Neural cell (in vitro differentiated cells): Measurements from ENCODE around the gene EEF1AKMT2. TPM values are rescaled to one million over a fixed set of nuclear protein-coding genes. Genes with fewer than 3 reads are reported as not detected.

Experiments used
- H2AFZ ChIP-seq: fragments of 200-600, 300-800 bp; sonication (generic), shearing (Covaris generic); 2 replicates; pipeline ENCODE4 v1.6.0; 2014; ENCODE audit warnings: low read depth, mild to moderate bottlenecking, antibody characterized with exemption, low read length, moderate library complexity
- H3F3A ChIP-seq: fragments of 200-600 bp; shearing (Covaris generic); 2 replicates; pipeline ENCODE4 v1.6.1; 2016; ENCODE audit warnings: mild to moderate bottlenecking, moderate library complexity, mixed read lengths, antibody characterized with exemption, low read length; ENCODE audit not compliant: insufficient read depth, poor library complexity, severe bottlenecking
- H3K27ac ChIP-seq: fragments of 200-600, 300-800 bp; sonication (generic), shearing (Covaris generic); 2 replicates; pipeline ENCODE4 v1.5.1; 2014; ENCODE audit warnings: mild to moderate bottlenecking, low read length, moderate library complexity
- H3K27me3 ChIP-seq: fragments of 300-800, 200-600 bp; sonication (generic), shearing (Covaris generic); 2 replicates; pipeline ENCODE4 v1.6.0; 2014; ENCODE audit warnings: mild to moderate bottlenecking, low read depth, low read length, moderate library complexity; ENCODE audit not compliant: insufficient read depth
- H3K36me3 ChIP-seq: fragments of 300-800, 200-600 bp; sonication (generic), shearing (Covaris generic); 2 replicates; pipeline ENCODE4 v1.5.1; 2014; ENCODE audit warnings: mild to moderate bottlenecking, antibody characterized with exemption, low read length, moderate library complexity; ENCODE audit not compliant: insufficient read depth
- H3K4me2 ChIP-seq: fragments of 300-800, 200-600 bp; sonication (generic), shearing (Covaris generic); 2 replicates; pipeline ENCODE4 v1.6.0; 2014; ENCODE audit warnings: mild to moderate bottlenecking, low read length
- H3K4me3 ChIP-seq: fragments of 300-800, 200-600 bp; sonication (generic), shearing (Covaris generic); 2 replicates; pipeline ENCODE4 v1.5.1; 2014; ENCODE audit warnings: mild to moderate bottlenecking, low read length, moderate library complexity
- H3K79me2 ChIP-seq: fragments of 200-600 bp; shearing (Covaris generic); replicated peaks from 2 replicates; pipeline ENCODE4 v1.6.0; 2014; ENCODE audit warnings: mild to moderate bottlenecking, low read length, moderate library complexity; ENCODE audit not compliant: insufficient read depth
- H3K9ac ChIP-seq: fragments of 300-800, 200-600 bp; sonication (generic), shearing (Covaris generic); 2 replicates; pipeline ENCODE4 v1.6.1; 2016; ENCODE audit warnings: mild to moderate bottlenecking, low read length, mixed read lengths
- H3K9me2 ChIP-seq: fragments of 200-600 bp; shearing (Covaris generic); 2 replicates; pipeline ENCODE4 v1.6.1; 2016; ENCODE audit warnings: mild to moderate bottlenecking, low read length, mixed read lengths; ENCODE audit not compliant: insufficient read depth
- H3K9me3 ChIP-seq: fragments of 200-600, 300-800 bp; sonication (generic), shearing (Covaris generic); 2 replicates; pipeline ENCODE4 v1.6.1; 2016; ENCODE audit warnings: mild to moderate bottlenecking, mixed run types, low read length, moderate library complexity, mixed read lengths
- H4K20me1 ChIP-seq: fragments of 200-600 bp; shearing (Covaris generic); 2 replicates; pipeline ENCODE4 v1.6.1; 2016; ENCODE audit warnings: mild to moderate bottlenecking, mixed run types; ENCODE audit not compliant: insufficient read depth
- EP300 ChIP-seq: fragments of 450-650 bp; conservative IDR thresholded peaks from 2 replicates; pipeline ENCODE4 v1.6.1; 2014; ENCODE audit warnings: antibody characterized with exemption, mild to moderate bottlenecking, moderate library complexity; ENCODE audit not compliant: poor library complexity, severe bottlenecking
- EZH2 ChIP-seq: fragments of 200-600, 300-800 bp; shearing (Covaris generic), sonication (generic); IDR thresholded peaks from 2 replicates; pipeline ENCODE4 v1.6.1; 2014; ENCODE audit warnings: antibody characterized with exemption, low read length, borderline replicate concordance, mild to moderate bottlenecking; ENCODE audit not compliant: insufficient read depth, poor library complexity, severe bottlenecking
- MXI1 ChIP-seq: fragments of 450-650 bp; conservative IDR thresholded peaks from 2 replicates; pipeline ENCODE4 v1.6.1; 2014; ENCODE audit warnings: antibody characterized with exemption, mild to moderate bottlenecking; ENCODE audit not compliant: poor library complexity, severe bottlenecking
- POLR2AphosphoS5 ChIP-seq: IDR thresholded peaks from 2 replicates; pipeline ENCODE4 v1.6.1; 2012
- RAD21 ChIP-seq: fragments of 450-650 bp; conservative IDR thresholded peaks from 2 replicates; pipeline ENCODE4 v1.6.1; 2014; ENCODE audit warnings: antibody characterized with exemption, mild to moderate bottlenecking, moderate library complexity
- REST ChIP-seq: IDR thresholded peaks from 2 replicates; pipeline ENCODE4 v1.6.1; 2012; ENCODE audit warnings: borderline replicate concordance
- SMC3 ChIP-seq: fragments of 450-650 bp; conservative IDR thresholded peaks from 2 replicates; pipeline ENCODE4 v1.6.1; 2014; ENCODE audit warnings: antibody characterized with exemption, mild to moderate bottlenecking, moderate library complexity; ENCODE audit not compliant: poor library complexity
- TAF1 ChIP-seq: IDR thresholded peaks from 2 replicates; pipeline ENCODE4 v1.6.1; 2012; ENCODE audit warnings: low read depth
- polyA plus RNA-seq: library from polyadenylated mRNA; depleted of rRNA; stranded (reverse); fragments of >200 nt; gene quantifications from 2 replicates; pipeline ENCODE4 v1.2.3, GENCODE V29; 2014
- TF ChIP-seq, protein P1 (sequence below): fragments of 450-650 bp; IDR thresholded peaks from 2 replicates; pipeline ENCODE4 v1.5.1; 2014; ENCODE audit warnings: antibody characterized with exemption, mild to moderate bottlenecking, moderate library complexity; ENCODE audit not compliant: poor library complexity, severe bottlenecking

Gene EEF1AKMT2
- polyA plus RNA-seq, 1 donor from 2014 or later = 63.7 TPM

DNA sequence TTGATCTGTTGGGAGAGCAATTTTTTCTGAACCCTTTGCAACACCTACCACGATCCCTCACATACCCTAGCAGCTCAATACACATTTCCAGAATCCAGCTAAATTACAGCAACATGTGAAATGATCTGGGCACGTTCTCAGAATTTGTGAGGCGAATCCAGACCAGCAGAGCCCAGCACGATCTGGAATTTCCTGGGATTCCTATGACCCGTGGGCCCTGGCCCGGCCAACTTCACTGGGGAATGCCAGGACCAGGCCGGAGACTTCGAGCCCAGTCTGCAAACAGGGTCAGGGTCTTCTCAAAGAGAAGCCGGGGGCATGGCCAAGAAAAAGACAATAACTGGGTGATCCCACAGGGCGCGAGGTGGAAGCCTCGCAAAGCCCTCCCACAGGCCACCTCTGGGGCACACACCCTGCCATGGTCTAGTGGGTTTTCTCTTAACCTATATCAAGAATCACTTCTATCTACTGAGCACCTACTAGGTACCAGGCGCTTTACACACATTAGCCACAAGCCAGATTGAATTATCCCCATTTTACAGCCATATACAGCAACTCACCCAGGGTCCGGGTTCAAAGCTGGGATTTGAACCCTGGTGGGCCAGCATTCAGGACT, 81.3 kb downstream of the EEF1AKMT2 start:
- Histone ChIP-seq H3K4me3 (no peak overlapping the region), H3K4me2 (no peak overlapping the region), H3K9ac (no peak overlapping the region), H3K79me2 (peaks cover 20% of the 10 kb centered on the region), H3K27me3 (no peaks in the 10 kb centered on the region), H3K9me3 (no peaks in the 10 kb centered on the region), H3K27ac (no peak overlapping the region), H3K36me3 (peaks cover 4% of the 10 kb centered on the region), H4K20me1 (peaks cover 2% of the 10 kb centered on the region), H3K9me2 (no peaks in the 10 kb centered on the region), H2AFZ (no peak overlapping the region), H3F3A (no peaks in the 10 kb centered on the region)
- TF ChIP-seq TAF1 (no peak), EP300 (no peak), EZH2 (no peak), REST (no peak), POLR2AphosphoS5 (no peak), SMC3 (no peak), MXI1 (no peak), RAD21 (no peak)
- TF ChIP-seq, protein P1, sequence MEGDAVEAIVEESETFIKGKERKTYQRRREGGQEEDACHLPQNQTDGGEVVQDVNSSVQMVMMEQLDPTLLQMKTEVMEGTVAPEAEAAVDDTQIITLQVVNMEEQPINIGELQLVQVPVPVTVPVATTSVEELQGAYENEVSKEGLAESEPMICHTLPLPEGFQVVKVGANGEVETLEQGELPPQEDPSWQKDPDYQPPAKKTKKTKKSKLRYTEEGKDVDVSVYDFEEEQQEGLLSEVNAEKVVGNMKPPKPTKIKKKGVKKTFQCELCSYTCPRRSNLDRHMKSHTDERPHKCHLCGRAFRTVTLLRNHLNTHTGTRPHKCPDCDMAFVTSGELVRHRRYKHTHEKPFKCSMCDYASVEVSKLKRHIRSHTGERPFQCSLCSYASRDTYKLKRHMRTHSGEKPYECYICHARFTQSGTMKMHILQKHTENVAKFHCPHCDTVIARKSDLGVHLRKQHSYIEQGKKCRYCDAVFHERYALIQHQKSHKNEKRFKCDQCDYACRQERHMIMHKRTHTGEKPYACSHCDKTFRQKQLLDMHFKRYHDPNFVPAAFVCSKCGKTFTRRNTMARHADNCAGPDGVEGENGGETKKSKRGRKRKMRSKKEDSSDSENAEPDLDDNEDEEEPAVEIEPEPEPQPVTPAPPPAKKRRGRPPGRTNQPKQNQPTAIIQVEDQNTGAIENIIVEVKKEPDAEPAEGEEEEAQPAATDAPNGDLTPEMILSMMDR = no peak

GRCh38 chr10:124709861-124710260, 81.8 kb downstream of the EEF1AKMT2 start:
- Histone ChIP-seq H3K79me2 (peaks cover 20% of the 10 kb centered on the region), H3K27me3 (no peaks in the 10 kb centered on the region), H3K4me3 (no peak overlapping the region), H2AFZ (no peak overlapping the region), H3K36me3 (peaks cover 4% of the 10 kb centered on the region), H3K9me2 (no peaks in the 10 kb centered on the region), H3K27ac (no peak overlapping the region), H3K9ac (no peak overlapping the region), H3K9me3 (no peaks in the 10 kb centered on the region), H4K20me1 (peaks cover 2% of the 10 kb centered on the region), H3K4me2 (no peak overlapping the region), H3F3A (no peaks in the 10 kb centered on the region)
- TF ChIP-seq POLR2AphosphoS5 (no peak), EZH2 (no peak), REST (no peak), MXI1 (no peak), RAD21 (no peak), TAF1 (no peak), EP300 (no peak), SMC3 (no peak)
- TF ChIP-seq, protein P1 = no peak
